ENCODE data around the gene UQCRHL. TPM values are rescaled to one million over a fixed set of nuclear protein-coding genes. Genes with fewer than 3 reads are reported as not detected.
A peak's percentile ranks its signal among the peaks of the same experiment; 100 is the strongest.
"Not testable (repeated sequence)": the region's sequence is repeated elsewhere in the genome, so short reads cannot be mapped to it uniquely, and the experiment has no call there.

Gene UQCRHL
- total and polyA plus RNA-seq, 12 donors = 0.24 to 6.0 (median 0.91) TPM

DNA sequence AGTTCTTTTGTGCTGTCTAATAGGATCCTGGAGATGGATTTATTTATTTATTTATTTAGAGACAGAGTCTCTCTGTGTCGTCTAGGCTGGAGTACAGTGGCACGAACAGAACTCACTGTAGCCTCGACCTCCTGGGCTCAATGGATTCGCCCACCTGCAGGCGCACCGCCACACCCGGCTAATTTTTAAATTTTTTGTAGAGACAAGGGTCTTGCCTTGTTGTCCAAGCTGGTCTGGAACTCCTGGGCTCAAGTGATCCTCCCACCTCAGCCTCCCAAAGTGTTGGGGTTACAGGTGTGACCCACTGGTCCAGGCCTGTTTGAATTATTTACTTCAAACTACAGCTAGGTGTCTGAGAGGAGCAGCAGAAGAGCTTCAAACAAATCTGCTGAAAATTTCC, 30.5 kb upstream of the UQCRHL start:
- H3K36me3 ChIP-seq (replicated peaks in 1 of 2) = no peaks in the 10 kb centered on the region
- WGBS, 4 donors = 90 to 94% (median 92%) methylated on average over 7 of the region's 7 CpGs
- H3K9me3 ChIP-seq (replicated peaks in 1 of 3) = no peaks in the 10 kb centered on the region
- peaks cover 7 to 8% of the 10 kb centered on the region in 2 donors for H3K4me1 ChIP-seq (replicated peaks in 1 of 2)
- peak overlapping the region in 3 of 5 donors; percentile 70 to 100 (median 99) for H3K27ac ChIP-seq
- no peaks in the 10 kb centered on the region for H3K27me3 ChIP-seq
- TF ChIP-seq POLR2A (IDR thresholded peaks at IDR 0.05) = no peak
- TF ChIP-seq, protein P1, sequence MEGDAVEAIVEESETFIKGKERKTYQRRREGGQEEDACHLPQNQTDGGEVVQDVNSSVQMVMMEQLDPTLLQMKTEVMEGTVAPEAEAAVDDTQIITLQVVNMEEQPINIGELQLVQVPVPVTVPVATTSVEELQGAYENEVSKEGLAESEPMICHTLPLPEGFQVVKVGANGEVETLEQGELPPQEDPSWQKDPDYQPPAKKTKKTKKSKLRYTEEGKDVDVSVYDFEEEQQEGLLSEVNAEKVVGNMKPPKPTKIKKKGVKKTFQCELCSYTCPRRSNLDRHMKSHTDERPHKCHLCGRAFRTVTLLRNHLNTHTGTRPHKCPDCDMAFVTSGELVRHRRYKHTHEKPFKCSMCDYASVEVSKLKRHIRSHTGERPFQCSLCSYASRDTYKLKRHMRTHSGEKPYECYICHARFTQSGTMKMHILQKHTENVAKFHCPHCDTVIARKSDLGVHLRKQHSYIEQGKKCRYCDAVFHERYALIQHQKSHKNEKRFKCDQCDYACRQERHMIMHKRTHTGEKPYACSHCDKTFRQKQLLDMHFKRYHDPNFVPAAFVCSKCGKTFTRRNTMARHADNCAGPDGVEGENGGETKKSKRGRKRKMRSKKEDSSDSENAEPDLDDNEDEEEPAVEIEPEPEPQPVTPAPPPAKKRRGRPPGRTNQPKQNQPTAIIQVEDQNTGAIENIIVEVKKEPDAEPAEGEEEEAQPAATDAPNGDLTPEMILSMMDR (IDR thresholded peaks at IDR 0.05) = no peak
- intact Hi-C loops (cut with DNase I) = no loop called here
- peak in 1 of 7 donors; percentile 14 for DNase-seq
- H3K4me3 ChIP-seq = no peak overlapping the region

DNA sequence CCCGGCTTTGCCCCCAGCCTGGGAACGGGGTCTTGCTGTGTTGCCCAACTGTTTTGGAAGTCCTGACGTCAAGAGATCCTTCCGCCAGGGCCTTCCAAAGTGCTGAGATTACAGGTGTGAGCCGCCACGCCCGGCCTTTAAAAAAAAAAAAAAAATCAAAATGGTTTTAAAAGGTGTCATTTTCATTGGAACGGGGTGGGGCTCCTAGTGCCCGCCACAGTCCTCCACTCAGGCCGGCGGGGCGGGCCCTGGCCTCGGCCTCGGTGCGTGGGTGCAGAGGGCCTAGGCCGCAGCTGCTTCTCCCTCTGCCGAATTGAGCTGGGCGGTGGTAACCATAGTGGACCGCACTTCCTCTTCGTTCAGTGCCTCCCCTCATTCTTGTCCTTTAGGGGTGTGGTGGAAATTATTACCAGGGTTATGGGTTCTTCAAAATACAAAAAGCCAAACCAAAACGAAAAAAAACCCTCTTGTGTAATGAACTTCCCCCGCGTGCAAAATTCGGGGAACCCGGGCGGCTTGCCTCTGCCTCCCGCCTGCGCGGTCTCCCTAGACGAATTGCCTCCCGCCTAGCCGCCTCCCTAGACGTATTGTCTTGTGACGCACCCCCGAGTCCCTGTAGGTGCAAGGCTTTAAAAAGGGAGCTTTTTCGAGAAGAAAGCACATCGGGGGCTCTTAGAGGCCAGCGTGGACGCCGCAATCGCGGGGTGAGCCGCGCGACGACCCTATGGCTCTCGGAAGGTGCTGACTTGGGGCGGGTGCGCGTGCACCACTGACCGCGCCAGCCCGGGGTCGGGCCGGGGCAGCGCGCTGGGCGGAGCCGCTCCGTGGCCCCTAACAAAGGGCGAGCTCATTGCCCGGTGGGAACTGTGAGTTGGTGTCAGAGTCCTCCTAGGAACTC, 29.6 kb upstream of the UQCRHL start:
- WGBS, 4 donors = 48 to 72% (median 54%) methylated on average over 38 to 62 of the region's 62 CpGs
- peak in 6 of 7 donors; percentile 28 to 59 (median 44) for DNase-seq
- Histone ChIP-seq H3K4me1 (replicated peaks in 1 of 2) (peaks cover 7 to 13% of the 10 kb centered on the region in 2 donors), H3K27me3 (no peaks in the 10 kb centered on the region), H3K36me3 (replicated peaks in 1 of 2) (no peaks in the 10 kb centered on the region), H3K4me3 (peak overlapping the region in 1 of 4 donors; percentile 61), H3K9me3 (replicated peaks in 1 of 3) (no peaks in the 10 kb centered on the region), H3K27ac (peak overlapping the region in 4 of 5 donors; percentile 70 to 100 (median 99))
- intact Hi-C loops (cut with DNase I) = no loop called here
- TF ChIP-seq, protein P1 (IDR thresholded peaks at IDR 0.05) = no peak
- TF ChIP-seq POLR2A (IDR thresholded peaks at IDR 0.05) = no peak

DNA sequence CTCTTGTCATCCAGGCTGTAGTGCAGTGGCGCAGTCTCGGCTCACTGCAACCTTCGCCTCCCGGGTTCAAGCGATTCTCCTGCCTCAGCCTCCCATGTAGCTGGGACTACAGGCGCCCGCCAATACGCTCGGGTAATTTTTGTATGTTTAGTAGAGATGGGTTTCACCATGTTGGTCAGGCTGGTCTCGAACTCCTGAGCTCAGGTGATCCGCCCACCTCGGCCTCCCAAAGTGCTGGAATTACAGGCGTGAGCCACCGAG, 29.0 kb upstream of the UQCRHL start:
- H3K36me3 ChIP-seq (replicated peaks in 1 of 2); H3K27me3 ChIP-seq; intact Hi-C loops (cut with DNase I); DNase-seq; H3K9me3 ChIP-seq (replicated peaks in 1 of 3): not testable (repeated sequence)
- peak overlapping the region in 2 of 4 donors; percentile 38 to 61 for H3K4me3 ChIP-seq
- H3K4me1 ChIP-seq (replicated peaks in 1 of 2) = peaks cover 7 to 13% of the 10 kb centered on the region in 2 donors
- peak overlapping the region; percentile 55 to 100 (median 99) for H3K27ac ChIP-seq
- 79 to 87% (median 81%) methylated on average over 13 to 14 of the region's 14 CpGs for WGBS, 4 donors

DNA sequence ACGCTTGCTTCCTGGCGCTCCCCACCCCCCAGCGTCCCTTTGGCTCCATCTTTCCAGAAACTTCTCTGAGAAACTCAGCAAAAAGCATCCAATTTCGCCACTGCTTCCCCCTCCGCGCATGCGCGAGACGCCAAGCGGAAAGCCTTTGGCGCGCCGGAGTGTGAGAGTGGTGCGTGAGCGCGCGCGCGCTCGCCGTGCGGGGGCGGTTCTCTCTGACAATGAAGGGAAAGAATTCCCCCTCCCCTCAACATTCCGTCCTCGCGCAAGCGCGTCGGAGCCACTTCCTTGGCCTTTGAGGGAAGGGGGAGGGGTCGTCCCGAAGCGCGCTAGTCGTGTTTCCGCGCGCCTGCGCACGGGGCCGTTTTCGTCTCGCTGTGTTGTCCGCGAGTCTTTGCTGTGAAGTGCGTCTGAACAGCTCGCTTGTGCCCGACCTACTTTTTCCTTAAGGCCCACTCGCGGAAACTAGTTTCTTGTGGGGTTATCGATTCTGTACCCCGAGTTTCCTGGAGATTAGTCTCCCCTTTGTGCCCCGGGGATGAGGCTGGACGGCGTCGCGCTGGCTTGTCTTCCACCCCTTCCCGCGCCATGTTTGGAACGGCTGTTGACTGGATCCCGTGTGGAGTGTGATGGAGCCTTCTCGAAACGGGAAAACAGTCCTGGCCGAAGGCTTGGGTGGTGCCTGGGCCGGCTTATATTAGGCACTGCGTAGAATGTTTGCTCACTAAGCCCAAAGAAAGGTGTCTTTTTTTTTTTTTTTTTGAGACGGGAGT, 28.5 kb upstream of the UQCRHL start:
- H3K27ac ChIP-seq = peak overlapping the region; percentile 96 to 100 (median 99)
- TF ChIP-seq, protein P1 (IDR thresholded peaks at IDR 0.05) = no peak
- peak; percentile 83 to 96 for TF ChIP-seq POLR2A (IDR thresholded peaks at IDR 0.05)
- WGBS, 4 donors = 2 to 6% (median 3%) methylated on average over 35 to 66 of the region's 66 CpGs
- intact Hi-C loops (cut with DNase I) = no loop called here
- H3K36me3 ChIP-seq (replicated peaks in 1 of 2) = no peaks in the 10 kb centered on the region
- H3K4me3 ChIP-seq = peak overlapping the region in 3 of 4 donors; percentile 68 to 77 (median 76)
- H3K27me3 ChIP-seq = no peaks in the 10 kb centered on the region
- peak; percentile 99 to 100 (median 99) for DNase-seq
- H3K9me3 ChIP-seq (replicated peaks in 1 of 3) = no peaks in the 10 kb centered on the region
- peaks cover 7 to 14% of the 10 kb centered on the region in 2 donors for H3K4me1 ChIP-seq (replicated peaks in 1 of 2)
